HCT116 (cell line): ENCODE data around the gene LOXL1.

ENCODE experiments used
- ATF3 ChIP-seq: IDR thresholded peaks from 2 replicates; pipeline ENCODE4 v1.6.1; 2012
- EZH2phosphoT487 ChIP-seq: fragments of 200-600 bp; IDR thresholded peaks from 2 replicates; pipeline ENCODE4 v1.6.1; 2018; ENCODE audit warnings: antibody characterized with exemption, borderline replicate concordance
- ZNF274 ChIP-seq: fragments of 200-500 bp; sonication (Bioruptor generic); IDR thresholded peaks from 2 replicates; pipeline ENCODE4 v1.6.1; 2014; ENCODE audit warnings: mild to moderate bottlenecking, low read depth, low read length, inconsistent platforms
- TF ChIP-seq, protein P1 (sequence below), 3 experiments: fragments of 200-600 bp in 1 of 3; sonication (generic) in 1 of 3; IDR thresholded peaks in 2 of 3; conservative IDR thresholded peaks in 1 of 3; 2 replicates each; pipeline ENCODE4 v1.5.1; 2012 to 2017; ENCODE audit warnings: low read depth in 2 of 3, low read length in 2 of 3, antibody characterized with exemption in 1 of 3, borderline replicate concordance in 1 of 3, control low read depth in 1 of 3, mild to moderate bottlenecking in 1 of 3, mixed read lengths in 1 of 3, mixed run types in 1 of 3, moderate library complexity in 1 of 3; ENCODE audit not compliant: insufficient read depth in 1 of 3

DNA sequence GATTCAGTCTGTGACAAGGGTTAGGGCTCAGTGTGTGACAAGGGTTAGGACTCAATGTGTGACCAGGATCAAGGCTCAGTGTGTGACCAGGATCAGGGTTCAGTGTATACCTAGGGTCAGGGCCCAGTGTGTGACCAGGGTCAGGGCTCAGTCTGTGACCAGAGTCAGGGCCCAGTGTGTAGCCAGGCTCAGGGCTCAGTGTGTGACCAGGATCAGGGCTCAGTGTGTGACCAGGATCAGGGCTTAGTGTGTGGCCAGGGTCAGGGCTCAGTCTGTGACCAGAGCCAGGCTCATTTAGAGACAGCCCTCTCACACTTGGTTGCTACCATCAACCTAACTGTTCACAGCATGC is 24.2 kb downstream of the LOXL1 start:
- TF ChIP-seq ZNF274 (no peak), EZH2phosphoT487 (no peak), ATF3 (no peak)
- TF ChIP-seq, protein P1, sequence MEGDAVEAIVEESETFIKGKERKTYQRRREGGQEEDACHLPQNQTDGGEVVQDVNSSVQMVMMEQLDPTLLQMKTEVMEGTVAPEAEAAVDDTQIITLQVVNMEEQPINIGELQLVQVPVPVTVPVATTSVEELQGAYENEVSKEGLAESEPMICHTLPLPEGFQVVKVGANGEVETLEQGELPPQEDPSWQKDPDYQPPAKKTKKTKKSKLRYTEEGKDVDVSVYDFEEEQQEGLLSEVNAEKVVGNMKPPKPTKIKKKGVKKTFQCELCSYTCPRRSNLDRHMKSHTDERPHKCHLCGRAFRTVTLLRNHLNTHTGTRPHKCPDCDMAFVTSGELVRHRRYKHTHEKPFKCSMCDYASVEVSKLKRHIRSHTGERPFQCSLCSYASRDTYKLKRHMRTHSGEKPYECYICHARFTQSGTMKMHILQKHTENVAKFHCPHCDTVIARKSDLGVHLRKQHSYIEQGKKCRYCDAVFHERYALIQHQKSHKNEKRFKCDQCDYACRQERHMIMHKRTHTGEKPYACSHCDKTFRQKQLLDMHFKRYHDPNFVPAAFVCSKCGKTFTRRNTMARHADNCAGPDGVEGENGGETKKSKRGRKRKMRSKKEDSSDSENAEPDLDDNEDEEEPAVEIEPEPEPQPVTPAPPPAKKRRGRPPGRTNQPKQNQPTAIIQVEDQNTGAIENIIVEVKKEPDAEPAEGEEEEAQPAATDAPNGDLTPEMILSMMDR (IDR thresholded peaks at IDR 0.05 in 2 of 3, conservative IDR thresholded peaks at IDR 0.05 in 1 of 3; ENCODE audit: borderline replicate concordance in 1 of 3, insufficient read depth in 1 of 3, low read depth in 2 of 3, low read length in 2 of 3) = no peak
